Nephron (organoid): ENCODE measurements around the gene TOR1AIP2.
"Not testable (repeated sequence)": the region's sequence is repeated elsewhere in the genome, so short reads cannot be mapped to it uniquely, and the experiment has no call there.

Experiments used
- H3K27ac Mint-ChIP-seq, 3 experiments: 2 replicates each; pipeline ENCODE4 v1.8.0; 2020; ENCODE audit warnings: mixed read lengths in 3 of 3, mild to moderate bottlenecking in 2 of 3, moderate library complexity in 1 of 3
- H3K27me3 Mint-ChIP-seq: 2 replicates; pipeline ENCODE4 v1.8.0; 2021; ENCODE audit warnings: low read depth, mild to moderate bottlenecking, moderate library complexity, mixed read lengths
- H3K36me3 Mint-ChIP-seq: 2 replicates; pipeline ENCODE4 v1.8.0; 2020; ENCODE audit warnings: low read depth, mixed read lengths
- H3K4me1 Mint-ChIP-seq: 2 replicates; pipeline ENCODE4 v1.8.0; 2020; ENCODE audit warnings: mixed read lengths
- H3K4me3 Mint-ChIP-seq, 3 experiments: 2 replicates each; pipeline ENCODE4 v1.8.0; 2020; ENCODE audit warnings: mild to moderate bottlenecking in 3 of 3, mixed read lengths in 3 of 3, moderate library complexity in 2 of 3
- H3K9me3 Mint-ChIP-seq: 2 replicates; pipeline ENCODE4 v1.8.0; 2020; ENCODE audit warnings: mixed read lengths
- CTCF ChIP-seq, 3 experiments: fragments of 200-600 bp; sonication (generic); IDR thresholded peaks; one replicate each; pipeline ENCODE4 v1.5.0; 2021; ENCODE audit warnings: antibody characterized with exemption in 3 of 3; ENCODE audit not compliant: unreplicated experiment in 3 of 3

The TOR1AIP2 gene

GRCh38 chr1:179865377-179865776 is 12.2 kb downstream of the TOR1AIP2 start:
- H3K4me1 Mint-ChIP-seq: peaks cover 4% of the 10 kb centered on the region
- H3K27me3 Mint-ChIP-seq: no peaks in the 10 kb centered on the region
- H3K9me3 Mint-ChIP-seq: no peaks in the 10 kb centered on the region
- no peak overlapping the region for H3K27ac Mint-ChIP-seq
- peaks cover 64% of the 10 kb centered on the region for H3K36me3 Mint-ChIP-seq
- TF ChIP-seq CTCF (IDR thresholded peaks at IDR 0.05; ENCODE audit: unreplicated experiment in 3 of 3): no peak
- H3K4me3 Mint-ChIP-seq: no peak overlapping the region

- Mint-ChIP-seq H3K9me3 (no peaks in the 10 kb centered on the region), H3K4me1 (no peaks in the 10 kb centered on the region), H3K36me3 (peaks cover 63% of the 10 kb centered on the region), H3K27me3 (no peaks in the 10 kb centered on the region), H3K27ac (no peak overlapping the region), H3K4me3 (no peak overlapping the region)
- TF ChIP-seq CTCF (IDR thresholded peaks at IDR 0.05; ENCODE audit: unreplicated experiment in 3 of 3): no peak
Measured at GRCh38 chr1:179860652-179861051, 17.0 kb downstream of the TOR1AIP2 start.

- Mint-ChIP-seq H3K9me3 (no peaks in the 10 kb centered on the region), H3K27me3 (no peaks in the 10 kb centered on the region), H3K36me3 (peaks cover 51% of the 10 kb centered on the region), H3K4me3 (no peak overlapping the region), H3K27ac (no peak overlapping the region), H3K4me1 (no peaks in the 10 kb centered on the region)
- TF ChIP-seq CTCF (IDR thresholded peaks at IDR 0.05; ENCODE audit: unreplicated experiment in 3 of 3): no peak
Measured at GRCh38 chr1:179857009-179857408, 20.6 kb downstream of the TOR1AIP2 start.

- Mint-ChIP-seq H3K4me1 (no peaks in the 10 kb centered on the region), H3K9me3 (no peaks in the 10 kb centered on the region), H3K4me3 (no peak overlapping the region), H3K27ac (no peak overlapping the region), H3K36me3 (peaks cover 52% of the 10 kb centered on the region), H3K27me3 (no peaks in the 10 kb centered on the region)
- TF ChIP-seq CTCF (IDR thresholded peaks at IDR 0.05; ENCODE audit: unreplicated experiment in 3 of 3): no peak
Measured at GRCh38 chr1:179856296-179856695, 21.3 kb downstream of the TOR1AIP2 start.

- peaks cover 54% of the 10 kb centered on the region for H3K36me3 Mint-ChIP-seq
- not testable (repeated sequence) for H3K4me3 Mint-ChIP-seq, H3K4me1 Mint-ChIP-seq, H3K9me3 Mint-ChIP-seq, H3K27ac Mint-ChIP-seq, H3K27me3 Mint-ChIP-seq
Measured at GRCh38 chr1:179855831-179856230, 21.8 kb downstream of the TOR1AIP2 start.

- Mint-ChIP-seq H3K4me3 (no peak overlapping the region), H3K36me3 (peaks cover 62% of the 10 kb centered on the region), H3K4me1 (no peaks in the 10 kb centered on the region), H3K27me3 (no peaks in the 10 kb centered on the region), H3K27ac (no peak overlapping the region), H3K9me3 (no peaks in the 10 kb centered on the region)
- TF ChIP-seq CTCF (IDR thresholded peaks at IDR 0.05; ENCODE audit: unreplicated experiment in 3 of 3): no peak
Measured at GRCh38 chr1:179853102-179853501, 24.5 kb downstream of the TOR1AIP2 start.
